ENCODE measurements around the gene PDS5A.

Gene PDS5A

DNA sequence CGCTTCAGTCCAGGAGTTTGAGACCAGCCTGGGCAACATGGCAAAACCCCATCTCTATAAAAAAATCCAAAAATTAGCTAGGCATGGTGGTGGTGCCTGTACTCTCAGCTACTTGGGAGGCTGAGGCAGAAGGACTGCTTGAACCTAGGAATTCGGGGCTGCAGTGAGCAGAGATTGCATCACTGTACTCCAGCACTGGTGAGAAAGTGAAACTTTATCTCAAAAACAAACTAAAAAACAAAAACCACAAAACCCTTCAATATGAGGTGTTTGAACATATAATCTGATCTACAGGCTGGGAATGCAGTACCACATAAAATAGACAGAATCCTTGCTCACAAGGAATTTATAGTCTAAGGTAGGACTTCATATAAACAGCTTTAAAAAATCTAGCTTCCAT, 103.9 kb downstream of the PDS5A start:
- POLR2A ChIA-PET: no interaction called here
- TF ChIP-seq, protein P1, sequence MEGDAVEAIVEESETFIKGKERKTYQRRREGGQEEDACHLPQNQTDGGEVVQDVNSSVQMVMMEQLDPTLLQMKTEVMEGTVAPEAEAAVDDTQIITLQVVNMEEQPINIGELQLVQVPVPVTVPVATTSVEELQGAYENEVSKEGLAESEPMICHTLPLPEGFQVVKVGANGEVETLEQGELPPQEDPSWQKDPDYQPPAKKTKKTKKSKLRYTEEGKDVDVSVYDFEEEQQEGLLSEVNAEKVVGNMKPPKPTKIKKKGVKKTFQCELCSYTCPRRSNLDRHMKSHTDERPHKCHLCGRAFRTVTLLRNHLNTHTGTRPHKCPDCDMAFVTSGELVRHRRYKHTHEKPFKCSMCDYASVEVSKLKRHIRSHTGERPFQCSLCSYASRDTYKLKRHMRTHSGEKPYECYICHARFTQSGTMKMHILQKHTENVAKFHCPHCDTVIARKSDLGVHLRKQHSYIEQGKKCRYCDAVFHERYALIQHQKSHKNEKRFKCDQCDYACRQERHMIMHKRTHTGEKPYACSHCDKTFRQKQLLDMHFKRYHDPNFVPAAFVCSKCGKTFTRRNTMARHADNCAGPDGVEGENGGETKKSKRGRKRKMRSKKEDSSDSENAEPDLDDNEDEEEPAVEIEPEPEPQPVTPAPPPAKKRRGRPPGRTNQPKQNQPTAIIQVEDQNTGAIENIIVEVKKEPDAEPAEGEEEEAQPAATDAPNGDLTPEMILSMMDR (IDR thresholded peaks at IDR 0.05; ENCODE audit: control extremely low read depth, extremely low read depth, low read depth, missing control alignments): no peak
- DNase-seq (ENCODE audit: extremely low spot score): no peak
- CTCF ChIA-PET: interaction anchor here (1.7 kb wide), 1 partner anchor 19 kb away, joined by 6 read pairs; no protein-coding TSS in a partner anchor

DNA sequence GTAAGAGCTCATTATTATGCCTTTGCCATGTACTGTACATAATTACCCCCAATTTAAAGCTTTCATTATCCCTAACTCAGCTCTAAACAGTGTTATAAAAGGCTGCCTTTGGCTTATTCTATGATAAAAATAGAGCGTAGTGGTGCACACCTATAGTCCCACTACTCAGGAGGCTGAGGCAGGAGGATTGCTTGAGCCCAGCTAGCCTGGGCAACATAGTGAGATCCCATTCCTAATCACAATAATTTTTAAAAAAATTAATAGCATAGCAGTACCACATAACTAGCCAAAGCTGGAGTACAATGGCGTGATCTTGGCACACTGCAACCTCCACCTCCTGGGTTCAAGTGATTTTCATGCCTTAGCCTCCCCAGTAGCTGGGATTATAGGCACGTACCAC, 112.4 kb downstream of the PDS5A start:
- no peak for DNase-seq (ENCODE audit: extremely low spot score)
- CTCF ChIA-PET: interaction anchor here (0.8 to 2.0 kb wide), 4 partner anchors 11 to 396 kb away, joined by 3 to 9 read pairs (median 4); no protein-coding TSS in a partner anchor
- POLR2A ChIA-PET: no interaction called here
- TF ChIP-seq, protein P1 (IDR thresholded peaks at IDR 0.05; ENCODE audit: control extremely low read depth, extremely low read depth, low read depth, missing control alignments): no peak

DNA sequence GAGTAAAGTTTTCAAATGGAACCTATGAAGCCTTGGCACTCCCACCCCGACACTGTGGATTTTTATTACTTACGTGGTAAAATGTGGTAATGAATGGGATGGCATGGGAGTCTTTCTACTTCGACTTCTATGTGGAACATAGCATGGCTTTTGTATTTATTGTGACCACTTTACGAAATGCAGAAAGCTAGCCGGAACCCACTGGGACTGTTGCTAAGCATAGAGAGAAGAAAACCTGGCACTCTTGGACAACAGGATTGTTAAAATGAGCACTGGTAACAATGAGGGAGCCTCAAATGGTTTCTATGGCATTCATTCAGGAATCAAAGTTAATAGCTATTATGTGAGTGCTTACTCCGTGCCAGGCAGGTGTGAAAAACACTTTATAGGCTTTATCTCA, 113.3 kb downstream of the PDS5A start:
- CTCF ChIA-PET: interaction anchor here (1.0 to 2.0 kb wide), 4 partner anchors 11 to 395 kb away, joined by 3 to 9 read pairs (median 4); no protein-coding TSS in a partner anchor
- TF ChIP-seq, protein P1 (IDR thresholded peaks at IDR 0.05; ENCODE audit: control extremely low read depth, extremely low read depth, low read depth, missing control alignments): no peak
- no peak for DNase-seq (ENCODE audit: extremely low spot score)
- POLR2A ChIA-PET: no interaction called here

DNA sequence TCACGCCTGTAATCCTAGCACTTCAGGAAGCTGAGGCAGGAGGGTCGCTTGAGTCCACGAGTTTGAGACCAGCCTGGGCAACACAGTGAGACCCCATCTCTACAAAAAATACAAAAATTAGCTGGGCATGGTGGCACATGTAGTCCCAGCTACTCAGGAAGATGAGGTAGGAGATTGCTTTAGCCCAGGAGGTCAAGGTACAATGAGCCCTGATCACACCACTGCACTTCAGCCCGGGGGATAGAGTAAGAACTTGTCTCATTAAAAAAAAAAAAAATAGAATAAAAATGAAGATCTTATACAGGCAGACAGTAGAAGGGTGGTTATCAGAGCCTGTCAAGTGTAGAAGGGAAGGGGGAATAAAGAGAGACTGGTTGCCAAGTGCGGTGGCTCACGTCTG, 116.9 kb downstream of the PDS5A start:
- TF ChIP-seq, protein P1 (IDR thresholded peaks at IDR 0.05; ENCODE audit: control extremely low read depth, extremely low read depth, low read depth, missing control alignments): no peak
- no peak for DNase-seq (ENCODE audit: extremely low spot score)
- CTCF ChIA-PET: no interaction called here
- POLR2A ChIA-PET: no interaction called here

DNA sequence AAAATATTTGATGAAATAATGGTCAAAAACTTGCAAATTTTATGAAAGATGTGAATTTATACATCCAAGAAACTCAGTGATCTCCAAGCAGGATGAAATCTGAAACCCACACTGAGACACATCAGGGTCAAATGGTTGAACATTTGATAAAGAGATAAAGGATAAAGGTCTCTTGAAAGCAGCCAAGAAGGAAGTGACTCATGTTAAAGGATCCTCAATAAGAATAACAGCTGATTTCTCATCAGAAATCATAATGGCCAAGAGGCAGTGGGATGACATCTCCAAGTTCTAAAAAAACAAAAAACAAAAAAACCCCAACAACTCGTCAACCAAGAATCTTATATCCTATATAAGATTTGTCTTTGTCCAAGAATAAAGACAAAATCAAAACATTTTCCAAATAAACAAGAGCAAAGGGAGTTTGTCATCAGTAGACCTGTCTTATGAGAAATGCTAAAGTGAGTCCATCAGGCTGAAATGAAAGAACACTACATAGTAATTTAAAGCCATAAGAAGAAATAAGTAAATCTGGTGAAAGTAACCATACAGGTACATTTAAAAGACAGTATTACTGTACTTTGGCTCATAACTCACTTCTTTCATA, 121.7 kb downstream of the PDS5A start:
- no peak for DNase-seq (ENCODE audit: extremely low spot score)
- TF ChIP-seq, protein P1 (IDR thresholded peaks at IDR 0.05; ENCODE audit: control extremely low read depth, extremely low read depth, low read depth, missing control alignments): no peak
- POLR2A ChIA-PET: no interaction called here
- CTCF ChIA-PET: no interaction called here

DNA sequence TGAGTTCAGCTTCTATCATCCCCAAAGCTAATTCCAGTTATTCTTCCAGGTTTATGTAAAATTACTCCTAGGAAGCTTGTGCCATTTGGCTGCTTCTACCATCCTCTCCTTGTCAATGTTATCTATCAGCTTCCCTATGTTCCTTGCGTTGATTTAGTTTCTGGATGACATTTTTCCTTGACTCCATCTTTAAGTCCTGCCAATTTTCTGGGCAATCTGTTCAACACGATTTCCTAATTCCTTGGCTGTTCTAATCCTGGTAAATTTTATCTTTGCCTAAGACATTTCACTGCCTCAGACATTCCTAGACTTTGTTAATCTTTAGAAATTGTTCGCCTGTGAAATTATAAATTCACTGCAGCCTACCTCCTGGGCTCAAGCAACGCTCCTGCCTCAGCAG, 125.1 kb downstream of the PDS5A start:
- POLR2A ChIA-PET: interaction anchor here (0.6 kb wide), 1 partner anchor 141 kb away, joined by 6 read pairs; no protein-coding TSS in a partner anchor
- CTCF ChIA-PET: interaction anchor here (1.2 to 2.9 kb wide), 2 partner anchors 9 to 12 kb away, joined by 3 to 9 read pairs; no protein-coding TSS in a partner anchor
- TF ChIP-seq, protein P1 (IDR thresholded peaks at IDR 0.05; ENCODE audit: control extremely low read depth, extremely low read depth, low read depth, missing control alignments): no peak
- DNase-seq (ENCODE audit: extremely low spot score): no peak
